Dendritic cell treated with granulocyte-macrophage colony-stimulating factor and Interleukin-4, amounts not matched to agents 40 ng/mL and 50 ng/mL, for 4 days (primary cell): Measurements from ENCODE around the gene GALNT1.
"Not testable (repeated sequence)": the region's sequence is repeated elsewhere in the genome, so short reads cannot be mapped to it uniquely, and the experiment has no call there.

Experiments used
- H3K27ac Mint-ChIP-seq: one replicate; pipeline ENCODE4 v1.8.0; 2022; ENCODE audit warnings: mild to moderate bottlenecking, mixed read lengths
- H3K27me3 Mint-ChIP-seq: one replicate; pipeline ENCODE4 v1.8.0; 2022; ENCODE audit warnings: mild to moderate bottlenecking, mixed read lengths
- H3K36me3 Mint-ChIP-seq: one replicate; pipeline ENCODE4 v1.8.0; 2022; ENCODE audit warnings: low read depth, mixed read lengths
- H3K4me1 Mint-ChIP-seq: one replicate; pipeline ENCODE4 v1.8.0; 2022; ENCODE audit warnings: low read depth, mixed read lengths
- H3K4me3 Mint-ChIP-seq: one replicate; pipeline ENCODE4 v1.8.0; 2022; ENCODE audit warnings: mild to moderate bottlenecking, moderate library complexity, mixed read lengths
- H3K9me3 Mint-ChIP-seq: one replicate; pipeline ENCODE4 v1.8.0; 2022; ENCODE audit warnings: mixed read lengths
- intact Hi-C: fragments of 100-400 bp; cut with micrococcal nuclease; formaldehyde crosslinking; loops from one replicate; pipeline ENCODE4 v1.15.0; 2022

GALNT1 gene

DNA sequence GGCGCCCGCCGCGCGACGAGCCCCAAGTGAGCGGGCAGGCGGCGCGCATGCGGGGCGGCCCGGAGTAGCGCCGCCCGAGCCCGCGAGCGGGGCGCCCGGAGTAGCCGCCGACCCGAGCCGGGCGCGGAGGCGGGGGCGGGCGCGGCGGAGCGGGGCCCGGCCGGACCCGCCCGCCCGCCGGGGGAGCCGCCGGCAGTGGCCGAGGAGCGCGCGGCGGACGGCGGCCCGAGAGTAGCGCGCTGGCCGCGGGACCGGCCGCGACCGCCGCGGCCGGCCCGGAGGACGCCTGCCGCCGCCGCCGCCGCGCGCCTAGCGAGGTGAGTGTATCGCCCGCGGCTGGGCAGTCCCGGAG lies at the start of gene GALNT1:
Gene GALNT1, plus strand, starts transcription at position 195 of the 352 bp plus-strand sequence. CDS start 72,923 bp downstream, outside the sequence.
- Mint-ChIP-seq H3K4me3 (peak within 1 kb of the TSS; percentile 76), H3K27ac (peak within 1 kb of the TSS; percentile 68), H3K36me3 (peaks cover 14% of the 10 kb centered on the region), H3K27me3 (no peaks in the 10 kb centered on the region), H3K4me1 (peaks cover 33% of the 10 kb centered on the region), H3K9me3 (peaks cover 4% of the 10 kb centered on the region)
- intact Hi-C loops: loop anchor here (5.0 kb wide), 3 partner anchors 36 to 174 kb away; partner anchors contain the start of gene INO80C

DNA sequence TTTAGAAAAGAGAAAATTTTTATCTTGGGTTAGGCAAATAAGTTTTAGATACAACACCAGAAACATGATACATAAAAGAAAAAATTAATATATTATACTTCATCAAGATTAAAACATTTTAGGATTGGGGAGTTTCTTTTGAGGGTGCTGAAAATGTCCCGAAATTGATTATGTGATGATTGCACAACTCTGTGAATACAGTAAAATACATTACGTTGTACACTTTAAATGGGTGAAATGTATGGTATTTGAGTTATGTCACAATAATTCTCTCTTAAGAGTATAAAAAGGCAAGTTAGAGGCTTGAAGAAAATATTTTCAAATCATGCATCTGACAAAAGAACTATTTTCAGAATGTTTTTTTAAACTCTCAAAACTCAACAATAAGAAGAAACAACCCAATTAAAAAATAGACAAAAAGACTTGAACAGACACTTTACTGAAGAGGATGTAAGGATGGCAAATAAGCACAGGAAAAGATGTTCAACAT lies 47.6 kb upstream of the GALNT1 start:
- peaks cover 6% of the 10 kb centered on the region for H3K4me1 Mint-ChIP-seq
- intact Hi-C loops: no loop called here
- H3K4me3 Mint-ChIP-seq: no peak overlapping the region
- H3K27me3 Mint-ChIP-seq: peaks cover 1% of the 10 kb centered on the region
- H3K27ac Mint-ChIP-seq: no peak overlapping the region
- H3K36me3 Mint-ChIP-seq: no peaks in the 10 kb centered on the region
- H3K9me3 Mint-ChIP-seq: peaks cover 25% of the 10 kb centered on the region

DNA sequence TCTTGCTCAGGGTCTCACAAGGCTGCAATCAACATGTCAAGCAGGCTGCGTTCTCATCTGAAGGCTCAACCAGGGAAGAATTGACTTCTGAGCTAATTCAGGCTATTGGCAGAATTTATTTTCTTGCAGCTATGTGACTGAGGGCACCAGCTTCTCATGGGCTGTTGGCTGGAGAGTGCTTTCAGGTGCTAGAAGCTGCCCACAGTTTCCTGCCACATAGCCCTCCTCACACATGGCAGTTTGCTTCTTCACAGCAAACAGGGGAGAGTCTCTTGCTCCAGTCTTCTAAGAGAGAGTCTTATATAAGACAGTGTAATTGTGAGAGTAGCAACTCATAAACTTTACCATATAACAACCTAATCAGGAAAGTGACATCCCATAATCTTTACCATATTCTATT lies 46.2 kb upstream of the GALNT1 start:
- H3K27ac Mint-ChIP-seq: no peak overlapping the region
- peaks cover 1% of the 10 kb centered on the region for H3K27me3 Mint-ChIP-seq
- intact Hi-C loops: no loop called here
- no peaks in the 10 kb centered on the region for H3K36me3 Mint-ChIP-seq
- peaks cover 22% of the 10 kb centered on the region for H3K9me3 Mint-ChIP-seq
- H3K4me1 Mint-ChIP-seq: peaks cover 6% of the 10 kb centered on the region
- no peak overlapping the region for H3K4me3 Mint-ChIP-seq

DNA sequence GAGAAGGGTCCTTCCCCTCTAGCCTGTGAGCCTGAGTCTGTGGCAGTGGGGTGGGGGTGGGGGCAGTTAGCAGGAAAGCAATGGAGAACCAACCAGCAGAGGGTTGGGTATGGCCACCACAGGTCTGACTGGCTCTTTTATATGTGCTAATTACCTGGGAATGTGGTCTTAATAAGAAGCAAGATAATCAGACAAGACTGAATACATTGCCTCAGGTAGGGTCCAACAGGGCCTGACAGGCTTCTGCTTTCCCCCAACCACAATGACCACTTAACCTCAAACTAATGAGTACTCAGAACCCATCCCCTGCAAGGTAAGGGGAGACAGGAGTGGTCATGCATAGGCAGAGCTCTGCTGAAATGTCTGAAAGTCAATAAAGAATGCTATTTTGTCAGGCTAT lies 39.2 kb upstream of the GALNT1 start:
- H3K27ac Mint-ChIP-seq: no peak overlapping the region
- H3K27me3 Mint-ChIP-seq: no peaks in the 10 kb centered on the region
- H3K4me3 Mint-ChIP-seq: no peak overlapping the region
- H3K9me3 Mint-ChIP-seq: no peaks in the 10 kb centered on the region
- intact Hi-C loops: no loop called here
- no peaks in the 10 kb centered on the region for H3K36me3 Mint-ChIP-seq
- H3K4me1 Mint-ChIP-seq: no peaks in the 10 kb centered on the region

DNA sequence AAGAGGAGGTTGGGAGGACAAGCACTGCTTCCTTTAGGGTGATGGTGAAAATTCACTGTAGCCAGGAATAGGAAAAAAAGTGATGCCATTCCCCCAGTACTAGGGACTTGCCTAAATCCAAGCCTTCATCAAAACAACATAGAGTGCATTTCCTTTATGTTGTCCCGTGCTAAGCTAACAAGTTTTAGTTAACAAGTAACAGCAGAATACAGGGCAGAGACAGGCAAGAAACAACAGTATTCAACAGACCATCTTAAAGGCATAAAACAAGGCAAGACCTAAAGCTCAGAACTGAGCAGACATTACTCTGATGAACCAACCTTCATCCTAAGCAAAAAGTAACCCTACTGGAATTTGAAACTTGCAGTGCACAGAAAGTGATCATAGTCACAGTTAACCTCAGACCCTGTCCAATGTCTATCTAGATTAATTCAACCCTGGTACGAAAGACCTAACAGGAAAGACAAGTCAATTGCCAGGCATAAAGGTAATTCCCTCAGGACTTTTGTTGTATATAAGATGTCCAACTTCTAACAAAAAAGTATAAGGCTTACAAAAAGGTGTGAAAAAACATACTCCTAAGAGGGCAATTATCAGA lies 34.4 kb upstream of the GALNT1 start:
- H3K4me1 Mint-ChIP-seq: no peaks in the 10 kb centered on the region
- H3K36me3 Mint-ChIP-seq: no peaks in the 10 kb centered on the region
- H3K27ac Mint-ChIP-seq: no peak overlapping the region
- H3K9me3 Mint-ChIP-seq: no peaks in the 10 kb centered on the region
- intact Hi-C loops: no loop called here
- H3K4me3 Mint-ChIP-seq: no peak overlapping the region
- no peaks in the 10 kb centered on the region for H3K27me3 Mint-ChIP-seq

DNA sequence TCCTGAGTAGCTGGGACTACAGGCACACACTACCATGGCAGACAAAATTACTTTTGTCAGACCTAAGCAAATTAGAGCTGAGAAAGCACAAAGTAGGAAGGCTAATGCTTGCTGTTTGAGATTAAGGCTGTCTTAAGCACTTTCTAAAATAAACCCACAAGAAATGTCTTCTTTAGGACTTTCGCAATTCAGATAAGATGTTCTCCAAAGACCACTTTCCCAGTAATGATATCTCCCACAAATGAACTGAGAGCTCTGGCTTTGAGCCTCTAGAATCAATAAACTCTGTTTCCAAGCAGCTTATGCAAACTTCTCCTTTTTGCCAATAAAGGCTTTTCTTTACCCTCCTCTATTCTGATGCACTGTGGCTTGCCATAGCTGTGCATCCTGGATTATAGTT lies 32.0 kb upstream of the GALNT1 start:
- Mint-ChIP-seq H3K36me3 (no peaks in the 10 kb centered on the region), H3K4me3 (no peak overlapping the region), H3K9me3 (no peaks in the 10 kb centered on the region), H3K27me3 (no peaks in the 10 kb centered on the region), H3K4me1 (no peaks in the 10 kb centered on the region), H3K27ac (no peak overlapping the region)
- intact Hi-C loops: no loop called here

DNA sequence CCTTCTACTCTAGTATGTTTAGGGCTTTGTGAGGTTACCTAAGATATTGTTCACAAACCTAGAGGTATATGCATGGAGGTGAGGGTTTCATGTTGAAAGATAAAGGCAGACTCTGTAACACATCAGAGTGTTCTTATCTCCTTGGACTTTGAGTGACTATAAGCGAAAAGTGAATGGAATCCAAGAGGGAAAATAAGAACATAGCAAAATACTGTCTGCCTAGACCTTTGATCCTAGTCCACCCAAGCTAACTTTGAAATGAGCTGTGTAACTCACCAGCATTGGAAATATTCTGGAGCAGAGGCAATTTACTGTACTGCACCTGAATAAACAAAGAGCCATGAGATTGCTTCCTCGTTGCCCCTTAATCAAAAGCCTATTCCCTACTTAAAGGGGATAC lies 28.2 kb upstream of the GALNT1 start:
- Mint-ChIP-seq H3K36me3 (no peaks in the 10 kb centered on the region), H3K4me3 (no peak overlapping the region), H3K4me1 (no peaks in the 10 kb centered on the region), H3K9me3 (no peaks in the 10 kb centered on the region), H3K27ac (no peak overlapping the region), H3K27me3 (no peaks in the 10 kb centered on the region)
- intact Hi-C loops: no loop called here

DNA sequence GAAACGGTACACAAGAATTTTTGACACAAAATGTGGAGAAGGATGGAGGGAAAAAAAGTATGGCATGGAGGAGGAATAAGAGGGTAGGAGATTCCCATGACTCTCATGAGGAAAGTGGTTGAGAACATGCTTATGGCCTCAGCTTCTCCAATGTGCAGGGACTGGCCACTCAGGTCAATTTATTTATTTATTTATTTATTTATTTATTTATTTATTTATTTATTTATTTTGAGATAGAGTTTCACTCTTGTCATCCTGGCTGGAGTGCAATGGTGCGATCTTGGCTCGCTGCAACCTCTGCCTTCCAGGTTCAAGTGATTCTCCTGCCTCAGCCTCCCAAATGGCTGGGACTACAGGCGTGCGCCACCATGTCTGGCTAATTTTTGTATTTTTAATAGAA lies 26.0 kb upstream of the GALNT1 start:
- H3K27me3 Mint-ChIP-seq, H3K27ac Mint-ChIP-seq, intact Hi-C loops, H3K4me3 Mint-ChIP-seq, H3K36me3 Mint-ChIP-seq, H3K9me3 Mint-ChIP-seq, H3K4me1 Mint-ChIP-seq: not testable (repeated sequence)

DNA sequence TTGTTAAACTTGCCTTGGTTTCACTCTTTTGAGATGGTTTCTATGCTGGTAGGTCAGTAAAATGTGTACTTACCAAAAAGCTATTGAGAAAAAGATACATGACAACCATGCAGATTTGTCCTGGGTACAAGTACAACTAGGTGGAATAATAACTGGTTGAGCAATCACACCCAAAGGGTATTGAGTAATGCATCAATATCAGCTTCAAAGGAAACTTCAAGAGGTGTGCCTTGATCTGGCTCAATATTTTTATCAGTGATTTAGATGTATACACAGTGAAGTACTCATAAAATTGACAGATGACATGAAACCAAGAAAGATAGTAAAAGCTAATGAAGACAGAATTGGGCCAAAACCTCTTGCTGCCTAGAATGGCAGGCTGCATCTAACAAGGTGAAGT lies 21.7 kb upstream of the GALNT1 start:
- Mint-ChIP-seq H3K9me3 (no peaks in the 10 kb centered on the region), H3K4me3 (no peak overlapping the region), H3K36me3 (no peaks in the 10 kb centered on the region), H3K27ac (no peak overlapping the region), H3K4me1 (peaks cover 4% of the 10 kb centered on the region), H3K27me3 (no peaks in the 10 kb centered on the region)
- intact Hi-C loops: no loop called here

DNA sequence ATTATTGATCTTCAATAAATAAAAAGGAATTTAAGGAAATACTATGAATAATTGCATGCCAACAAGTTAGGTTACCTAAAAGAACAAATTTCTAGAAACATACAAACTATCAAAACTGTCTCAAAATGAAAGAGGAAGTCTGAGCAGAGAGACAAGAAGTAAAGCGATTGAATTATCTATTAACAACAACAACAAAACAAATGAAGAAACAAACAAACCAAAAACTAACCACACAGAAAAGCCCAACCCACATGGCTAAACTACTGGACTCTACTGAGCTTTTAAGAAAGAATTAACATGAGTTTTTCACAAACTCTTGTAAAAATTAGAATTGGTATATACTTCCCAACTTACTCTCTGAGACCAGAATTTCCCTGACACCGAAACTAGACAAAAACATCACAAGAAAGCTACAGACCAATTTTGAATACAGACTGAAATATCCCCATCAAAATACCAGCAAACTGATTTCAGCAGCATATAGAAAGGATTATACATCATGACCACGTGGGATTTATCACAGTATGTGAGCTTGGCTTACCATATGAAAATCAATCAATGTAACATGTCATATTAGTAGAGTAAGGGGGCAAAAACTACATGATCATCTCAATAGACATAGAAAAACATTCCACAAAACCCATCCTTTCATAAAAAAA lies 16.6 kb upstream of the GALNT1 start:
- Mint-ChIP-seq H3K36me3 (no peaks in the 10 kb centered on the region), H3K27me3 (no peaks in the 10 kb centered on the region), H3K4me1 (peaks cover 11% of the 10 kb centered on the region), H3K4me3 (peak overlapping the region; percentile 17), H3K9me3 (no peaks in the 10 kb centered on the region), H3K27ac (peak overlapping the region; percentile 69)
- intact Hi-C loops: no loop called here

DNA sequence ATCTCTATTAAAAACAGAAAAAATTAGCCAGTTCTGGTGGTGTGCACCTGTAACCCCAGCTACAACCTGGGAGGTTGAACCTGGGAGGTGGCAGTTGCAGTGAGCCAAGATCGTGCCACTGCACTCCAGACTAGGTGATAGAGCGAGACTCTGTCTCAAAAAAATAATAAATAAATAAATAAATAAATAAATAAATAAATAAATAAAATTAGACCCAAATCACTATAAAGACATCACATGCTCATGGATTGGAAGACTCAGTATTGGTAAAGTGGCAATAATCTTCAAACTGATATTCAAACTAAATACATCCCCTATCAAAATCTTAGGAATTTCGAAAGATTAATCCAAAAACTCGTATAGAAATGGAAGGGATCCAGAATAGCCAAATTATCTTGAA lies 15.5 kb upstream of the GALNT1 start:
- intact Hi-C loops: no loop called here

DNA sequence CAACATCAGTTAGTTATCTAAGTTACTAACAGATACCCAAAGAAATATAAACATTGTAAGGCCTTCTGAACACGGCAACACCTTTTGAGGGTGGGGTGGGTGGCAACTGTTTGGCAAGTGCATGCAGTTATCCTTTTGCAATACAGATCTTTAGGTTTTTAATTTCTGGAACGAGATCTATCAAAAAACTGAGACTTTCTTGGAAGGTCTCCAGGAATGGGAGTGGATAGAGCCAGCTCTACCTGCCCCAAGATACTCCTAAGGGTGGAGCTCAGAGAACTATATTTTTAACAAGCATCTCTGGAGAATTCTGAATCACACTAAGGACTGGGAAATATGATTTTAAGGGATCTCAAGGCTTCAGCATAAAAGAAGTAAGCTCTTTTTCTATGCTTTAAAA lies 11.4 kb upstream of the GALNT1 start:
- H3K36me3 Mint-ChIP-seq: no peaks in the 10 kb centered on the region
- no peak overlapping the region for H3K4me3 Mint-ChIP-seq
- H3K9me3 Mint-ChIP-seq: no peaks in the 10 kb centered on the region
- no peaks in the 10 kb centered on the region for H3K27me3 Mint-ChIP-seq
- H3K27ac Mint-ChIP-seq: no peak overlapping the region
- intact Hi-C loops: loop anchor here (5.0 kb wide), 1 partner anchor 158 kb away; no protein-coding TSS in a partner anchor
- H3K4me1 Mint-ChIP-seq: peaks cover 4% of the 10 kb centered on the region

More for the DNA sequence above, 15.5 kb upstream of the GALNT1 start:
- Mint-ChIP-seq H3K4me3 (no peak overlapping the region), H3K27me3 (no peaks in the 10 kb centered on the region), H3K9me3 (no peaks in the 10 kb centered on the region), H3K36me3 (no peaks in the 10 kb centered on the region), H3K27ac (no peak overlapping the region), H3K4me1 (peaks cover 11% of the 10 kb centered on the region)

DNA sequence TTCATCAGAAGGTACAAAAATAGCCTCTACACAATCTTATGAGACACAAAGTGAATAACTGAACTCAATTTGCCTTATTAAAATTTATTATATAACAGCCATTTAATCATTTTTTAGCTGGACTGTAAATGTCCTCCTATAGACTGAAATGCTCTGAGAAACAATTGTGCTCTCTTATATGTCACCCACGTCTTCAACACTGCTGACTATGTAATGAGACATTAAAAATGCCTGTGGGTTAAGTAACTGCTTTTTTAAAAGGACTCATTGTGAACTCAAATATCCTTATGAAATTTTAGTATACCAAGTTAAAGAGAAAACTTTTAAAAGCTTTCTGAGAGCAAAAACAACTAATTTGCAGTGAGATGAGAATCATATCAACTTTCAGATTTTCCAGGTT lies 10.4 kb upstream of the GALNT1 start:
- Mint-ChIP-seq H3K36me3 (peaks cover 5% of the 10 kb centered on the region), H3K27ac (no peak overlapping the region), H3K4me1 (no peaks in the 10 kb centered on the region), H3K27me3 (no peaks in the 10 kb centered on the region), H3K9me3 (peaks cover 8% of the 10 kb centered on the region), H3K4me3 (no peak overlapping the region)
- intact Hi-C loops: loop anchor here (5.0 kb wide), 1 partner anchor 159 kb away; no protein-coding TSS in a partner anchor

DNA sequence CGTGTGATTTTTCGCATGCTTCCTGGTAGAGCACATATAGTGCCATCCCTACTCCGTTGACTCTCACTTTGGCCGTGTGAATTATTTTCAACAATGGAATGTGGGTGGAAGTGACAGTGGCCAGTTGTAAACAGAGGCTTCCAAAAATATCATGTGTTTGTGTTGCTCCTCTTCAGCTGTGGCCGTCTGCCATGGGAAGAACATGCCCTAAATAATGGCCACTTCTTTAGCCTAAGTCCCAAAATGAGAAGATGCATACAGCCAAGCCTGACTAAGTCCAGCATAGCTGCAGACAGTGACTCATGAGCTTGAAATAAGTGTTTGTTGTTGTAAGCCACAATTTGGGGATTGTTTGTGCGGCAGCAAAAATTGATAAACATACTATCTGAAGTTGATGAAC lies 8.9 kb upstream of the GALNT1 start:
- intact Hi-C loops: loop anchor here (5.0 kb wide), 1 partner anchor 160 kb away; no protein-coding TSS in a partner anchor
- H3K27me3 Mint-ChIP-seq: no peaks in the 10 kb centered on the region
- H3K9me3 Mint-ChIP-seq: peaks cover 16% of the 10 kb centered on the region
- H3K36me3 Mint-ChIP-seq: peaks cover 6% of the 10 kb centered on the region
- H3K4me1 Mint-ChIP-seq: no peaks in the 10 kb centered on the region
- H3K4me3 Mint-ChIP-seq: no peak overlapping the region
- no peak overlapping the region for H3K27ac Mint-ChIP-seq
